ENCODE data around the gene KCNS1. TPM values are rescaled to one million over a fixed set of nuclear protein-coding genes. Genes with fewer than 3 reads are reported as not detected.

KCNS1 gene
- total RNA-seq, 1 donor, result not detected

DNA sequence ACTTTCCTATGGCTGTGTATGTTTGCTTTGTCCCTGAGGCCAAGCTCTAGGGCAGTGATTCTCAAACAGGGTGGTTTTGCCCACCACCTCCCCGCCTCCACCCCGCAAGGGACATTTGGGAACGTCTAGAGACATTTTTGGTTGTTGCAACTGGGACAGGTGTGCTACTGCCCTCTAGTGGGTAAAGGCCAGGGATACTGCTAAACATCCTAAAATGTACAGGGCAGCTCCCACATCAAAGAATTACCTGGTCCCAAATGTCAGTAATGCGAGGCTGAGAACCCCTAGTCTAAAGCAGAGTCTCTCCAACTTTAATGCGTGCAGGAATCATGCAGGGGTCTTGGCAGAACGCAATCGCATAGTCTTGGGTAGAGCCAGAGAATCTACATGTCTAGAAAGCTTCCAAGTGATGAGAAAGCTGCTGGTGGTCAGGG, 5.1 kb downstream of the KCNS1 start:
- H3K4me3 ChIP-seq (ENCODE audit: low read length), result no peak overlapping the region
- no peaks in the 10 kb centered on the region for H3K9me3 ChIP-seq (ENCODE audit: low read depth, low read length)
- H3K27me3 ChIP-seq (ENCODE audit: insufficient read depth, low read length), result peaks cover 37% of the 10 kb centered on the region
- peaks cover 19% of the 10 kb centered on the region for H3K4me1 ChIP-seq (ENCODE audit: insufficient read depth, low read length)

DNA sequence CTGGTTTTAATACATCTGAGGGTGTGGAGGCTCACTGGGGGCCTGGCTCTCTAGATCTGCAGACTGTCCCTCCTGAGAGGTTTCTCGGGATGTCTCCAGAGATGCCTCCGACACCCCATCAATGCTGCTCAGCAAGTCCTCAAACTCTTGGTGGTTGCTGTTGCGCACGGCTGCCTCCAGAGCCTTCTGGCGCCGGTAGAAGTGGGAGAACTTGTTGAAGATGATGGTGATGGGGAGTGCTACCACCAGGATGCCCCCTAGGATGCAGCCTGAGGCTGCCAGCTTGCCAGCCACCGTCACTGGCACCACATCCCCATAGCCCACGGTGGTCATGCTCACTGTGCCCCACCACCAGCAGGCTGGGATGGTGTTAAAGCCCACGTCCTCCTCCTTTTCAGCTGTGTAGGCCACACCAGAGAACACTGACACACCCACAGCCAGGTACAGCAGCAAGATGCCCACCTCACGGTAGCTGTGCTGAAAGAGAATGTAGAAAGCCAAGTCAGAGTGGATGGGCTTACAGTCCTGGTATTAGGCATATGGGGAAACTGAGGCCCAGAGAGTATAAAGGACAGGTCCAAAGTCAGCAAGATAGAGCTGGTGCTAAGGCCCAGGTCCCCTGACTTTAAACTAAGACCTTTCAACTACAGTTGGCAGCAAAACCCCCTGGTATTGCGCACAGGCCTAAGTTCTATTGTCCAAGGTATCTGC, 5.9 kb downstream of the KCNS1 start:
- no peak overlapping the region for H3K4me3 ChIP-seq (ENCODE audit: low read length)

DNA sequence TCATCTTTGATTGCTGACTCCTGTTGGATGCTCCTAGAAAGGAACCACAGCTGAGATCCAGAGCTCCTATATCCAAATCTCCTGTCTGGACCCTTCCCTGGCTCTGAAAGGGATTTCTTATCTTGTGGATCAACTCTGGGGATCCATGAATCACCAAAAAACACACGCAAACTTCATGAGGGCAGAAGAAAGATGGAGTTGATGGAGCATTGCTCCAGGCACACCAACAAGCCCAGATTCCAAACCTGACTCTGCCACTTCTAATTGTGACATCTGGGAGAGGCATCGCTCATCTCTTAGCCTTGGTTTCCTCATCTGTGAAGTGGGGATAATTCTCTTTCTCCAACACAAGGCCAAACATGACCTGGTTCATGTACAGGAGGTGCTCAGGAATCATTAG, 6.7 kb downstream of the KCNS1 start:
- H3K27me3 ChIP-seq (ENCODE audit: insufficient read depth, low read length), result peaks cover 21% of the 10 kb centered on the region
- H3K9me3 ChIP-seq (ENCODE audit: low read depth, low read length), result no peaks in the 10 kb centered on the region
- H3K4me3 ChIP-seq (ENCODE audit: low read length), result no peak overlapping the region
- H3K4me1 ChIP-seq (ENCODE audit: insufficient read depth, low read length), result peaks cover 15% of the 10 kb centered on the region

More for the DNA sequence above, 5.9 kb downstream of the KCNS1 start:
- Histone ChIP-seq H3K9me3 (ENCODE audit: low read depth, low read length) (no peaks in the 10 kb centered on the region), H3K27me3 (ENCODE audit: insufficient read depth, low read length) (peaks cover 29% of the 10 kb centered on the region), H3K4me1 (ENCODE audit: insufficient read depth, low read length) (peaks cover 15% of the 10 kb centered on the region)

DNA sequence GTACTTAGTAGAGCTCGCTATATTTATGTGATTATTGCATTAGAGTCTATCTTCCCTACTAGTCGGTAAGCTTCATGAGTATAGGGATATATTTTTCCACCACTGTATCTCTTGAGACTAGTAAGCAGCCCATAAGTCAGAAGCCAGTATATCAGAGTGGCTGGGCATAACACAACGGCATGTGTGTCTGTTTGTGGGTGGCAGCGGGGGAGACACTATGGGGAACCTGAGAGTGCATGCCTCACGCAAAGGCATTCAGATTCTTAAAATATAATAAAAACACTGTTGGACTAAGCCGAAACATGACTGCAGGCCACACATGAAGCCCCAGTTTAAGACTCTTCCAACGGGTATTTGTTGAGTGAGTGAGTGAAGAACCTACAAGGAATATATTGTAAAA, 8.0 kb downstream of the KCNS1 start:
- H3K4me1 ChIP-seq (ENCODE audit: insufficient read depth, low read length), result peaks cover 6% of the 10 kb centered on the region
- no peaks in the 10 kb centered on the region for H3K9me3 ChIP-seq (ENCODE audit: low read depth, low read length)
- H3K27me3 ChIP-seq (ENCODE audit: insufficient read depth, low read length), result peaks cover 10% of the 10 kb centered on the region
- no peak overlapping the region for H3K4me3 ChIP-seq (ENCODE audit: low read length)

DNA sequence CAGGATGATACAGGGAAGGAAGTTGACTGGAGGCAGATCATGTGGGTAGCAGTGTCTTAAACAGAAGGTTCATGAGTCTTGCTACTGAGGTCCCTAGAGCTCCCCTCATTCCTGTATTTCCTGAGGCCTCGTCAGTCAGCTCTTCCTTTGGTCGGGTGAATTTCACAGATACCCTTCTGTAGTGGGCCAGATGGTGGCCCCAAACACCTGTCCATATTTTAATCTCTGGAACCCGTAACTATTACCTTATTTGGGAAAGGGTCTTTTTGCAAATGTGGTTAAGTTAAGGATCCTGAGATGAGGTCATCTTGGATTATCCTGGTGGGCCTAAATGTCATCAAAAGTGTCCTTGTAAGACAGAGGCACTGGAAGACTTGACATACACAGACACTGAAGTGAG, 9.6 kb downstream of the KCNS1 start:
- H3K4me3 ChIP-seq (ENCODE audit: low read length), result no peak overlapping the region
- H3K4me1 ChIP-seq (ENCODE audit: insufficient read depth, low read length), result peaks cover 2% of the 10 kb centered on the region
- H3K9me3 ChIP-seq (ENCODE audit: low read depth, low read length), result no peaks in the 10 kb centered on the region
- no peaks in the 10 kb centered on the region for H3K27me3 ChIP-seq (ENCODE audit: insufficient read depth, low read length)

DNA sequence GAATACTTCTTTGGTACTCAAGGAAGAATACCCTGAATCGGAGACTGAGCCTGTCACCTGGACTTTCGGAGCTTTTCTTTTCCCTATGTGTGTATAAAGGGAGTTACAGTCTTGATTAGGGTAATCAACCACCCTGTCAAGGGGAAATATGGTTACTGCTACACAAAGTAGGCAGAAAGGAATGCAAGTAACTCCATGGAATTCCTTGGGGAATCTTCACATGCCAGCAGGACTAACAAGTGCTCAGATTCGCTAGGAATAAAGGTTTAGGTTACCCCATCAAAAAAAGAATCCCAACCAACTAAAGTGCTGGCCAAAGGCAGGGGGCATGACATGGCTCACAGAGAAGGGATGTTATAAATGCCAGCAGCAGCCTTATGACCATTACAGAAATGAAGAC, 10.4 kb downstream of the KCNS1 start:
- no peaks in the 10 kb centered on the region for H3K27me3 ChIP-seq (ENCODE audit: insufficient read depth, low read length)
- H3K4me1 ChIP-seq (ENCODE audit: insufficient read depth, low read length), result peaks cover 2% of the 10 kb centered on the region

DNA sequence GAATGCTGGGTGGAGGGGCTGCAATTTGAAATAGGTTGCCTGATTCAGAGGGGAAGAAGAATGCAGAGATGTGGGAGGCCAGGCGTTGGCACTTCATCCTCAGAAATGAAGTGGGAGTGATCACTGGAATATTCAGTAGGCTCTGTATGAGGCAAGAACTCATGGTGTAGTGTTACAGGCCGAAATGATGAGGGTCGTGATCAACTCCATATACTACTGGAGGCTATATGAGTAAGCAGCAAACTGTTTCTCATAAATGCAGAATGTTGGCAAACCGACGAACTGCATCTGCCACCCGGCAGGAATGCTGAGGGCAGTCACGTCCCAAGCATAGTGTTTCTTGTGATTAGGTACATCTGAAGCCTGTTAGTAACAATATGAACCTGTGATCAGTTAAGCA, 12.7 kb downstream of the KCNS1 start:
- Histone ChIP-seq H3K9me3 (ENCODE audit: low read depth, low read length) (no peaks in the 10 kb centered on the region), H3K4me1 (ENCODE audit: insufficient read depth, low read length) (peaks cover 2% of the 10 kb centered on the region), H3K4me3 (ENCODE audit: low read length) (no peak overlapping the region), H3K27me3 (ENCODE audit: insufficient read depth, low read length) (no peaks in the 10 kb centered on the region)

More for the DNA sequence above, 10.4 kb downstream of the KCNS1 start:
- Histone ChIP-seq H3K9me3 (ENCODE audit: low read depth, low read length) (no peaks in the 10 kb centered on the region), H3K4me3 (ENCODE audit: low read length) (no peak overlapping the region)

DNA sequence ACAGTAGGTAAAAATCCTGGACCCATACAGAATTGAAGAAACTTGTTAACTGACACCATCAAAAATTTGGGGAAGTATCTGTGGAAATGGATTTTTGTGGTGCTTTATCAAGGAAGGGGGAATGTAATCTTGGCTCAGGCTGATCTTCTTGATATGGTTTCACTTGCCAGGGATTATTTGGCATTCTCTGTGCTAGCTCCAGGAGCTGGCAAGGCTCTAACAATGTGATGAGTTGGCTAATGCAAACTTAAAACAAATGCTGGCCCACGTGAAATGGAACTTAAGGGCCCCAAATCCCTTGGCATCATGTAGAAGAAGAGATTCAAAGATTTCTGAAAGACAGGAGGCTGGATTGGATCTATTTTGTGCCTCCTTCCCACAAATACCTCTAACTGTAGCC, 13.1 kb downstream of the KCNS1 start:
- Histone ChIP-seq H3K27me3 (ENCODE audit: insufficient read depth, low read length) (no peaks in the 10 kb centered on the region), H3K4me3 (ENCODE audit: low read length) (no peak overlapping the region), H3K4me1 (ENCODE audit: insufficient read depth, low read length) (peaks cover 2% of the 10 kb centered on the region), H3K9me3 (ENCODE audit: low read depth, low read length) (no peaks in the 10 kb centered on the region)

DNA sequence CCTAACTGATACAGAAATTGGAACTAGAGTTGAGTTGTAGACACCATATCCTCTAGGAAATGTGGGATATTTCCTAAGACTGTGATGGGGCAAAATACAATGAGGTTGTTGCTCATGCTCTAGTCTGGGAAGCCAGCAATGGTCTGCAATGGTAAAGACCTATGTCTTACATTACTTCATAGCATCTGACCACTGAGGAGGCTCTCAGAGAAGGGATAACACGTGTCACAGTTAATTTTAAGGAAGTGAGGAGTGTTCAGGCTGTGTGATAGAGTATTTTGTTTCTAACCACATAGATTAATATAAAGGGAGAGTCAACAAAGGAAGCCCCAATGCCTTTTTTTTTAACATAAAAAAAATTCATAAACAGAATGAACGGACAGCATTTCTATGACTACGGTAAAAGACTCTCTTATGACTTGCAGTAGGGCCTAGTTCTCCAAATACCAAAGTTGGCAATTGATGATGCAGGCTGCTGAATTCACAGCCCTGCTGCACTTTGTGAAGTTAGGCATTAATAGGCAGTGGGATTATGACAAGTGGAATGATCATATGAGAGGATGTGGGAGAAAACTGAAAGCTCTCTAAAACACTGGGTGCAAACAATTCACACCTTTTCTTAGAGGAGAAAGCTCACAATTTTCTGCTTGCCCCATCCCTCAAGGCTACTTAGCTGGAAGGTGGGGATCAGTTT, 13.7 kb downstream of the KCNS1 start:
- no peaks in the 10 kb centered on the region for H3K27me3 ChIP-seq (ENCODE audit: insufficient read depth, low read length)

DNA sequence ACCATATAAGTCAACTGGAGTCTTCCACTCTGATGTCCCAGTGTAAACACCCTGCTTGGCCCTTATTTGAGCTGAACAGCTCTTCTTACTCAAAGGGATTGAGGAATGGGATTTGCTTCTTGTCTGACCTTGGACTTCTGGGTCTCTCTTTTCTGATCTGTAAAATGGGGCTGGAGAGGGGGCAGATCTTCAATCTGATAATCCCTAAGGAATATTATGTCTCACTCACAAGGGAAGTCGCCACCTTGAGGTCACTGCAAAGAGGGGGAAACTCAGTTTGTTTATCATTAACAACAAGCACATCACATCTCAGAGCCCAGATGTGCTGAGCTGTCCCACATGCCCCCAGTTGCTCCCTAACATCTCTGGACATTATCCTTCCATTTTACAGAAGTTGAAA, 15.1 kb downstream of the KCNS1 start:
- H3K9me3 ChIP-seq (ENCODE audit: low read depth, low read length), result no peaks in the 10 kb centered on the region
- no peaks in the 10 kb centered on the region for H3K27me3 ChIP-seq (ENCODE audit: insufficient read depth, low read length)
- no peak overlapping the region for H3K4me3 ChIP-seq (ENCODE audit: low read length)
- H3K4me1 ChIP-seq (ENCODE audit: insufficient read depth, low read length), result peaks cover 2% of the 10 kb centered on the region

More for the DNA sequence above, 13.7 kb downstream of the KCNS1 start:
- Histone ChIP-seq H3K4me3 (ENCODE audit: low read length) (no peak overlapping the region), H3K9me3 (ENCODE audit: low read depth, low read length) (no peaks in the 10 kb centered on the region), H3K4me1 (ENCODE audit: insufficient read depth, low read length) (peaks cover 2% of the 10 kb centered on the region)

DNA sequence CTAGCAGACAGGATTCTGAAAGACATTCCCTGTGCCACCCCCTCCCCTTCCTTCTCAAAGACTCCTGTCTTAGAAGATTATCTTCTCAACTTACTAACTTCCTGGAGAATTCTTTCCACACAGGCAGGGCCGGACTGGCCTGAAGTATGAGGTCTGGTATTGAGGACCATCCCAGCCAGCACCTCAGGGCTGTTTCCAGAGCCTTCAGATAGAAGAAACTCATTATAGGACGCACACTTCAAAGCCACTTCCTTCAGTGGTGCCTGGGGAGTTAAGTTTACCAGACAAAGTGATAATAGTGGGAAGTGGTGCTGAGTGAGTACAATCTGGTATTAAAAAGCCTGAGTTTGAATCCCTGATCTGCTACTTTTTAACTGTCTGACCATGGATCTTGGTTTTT, 15.6 kb downstream of the KCNS1 start:
- H3K4me1 ChIP-seq (ENCODE audit: insufficient read depth, low read length), result peaks cover 2% of the 10 kb centered on the region
- H3K9me3 ChIP-seq (ENCODE audit: low read depth, low read length), result no peaks in the 10 kb centered on the region
- H3K27me3 ChIP-seq (ENCODE audit: insufficient read depth, low read length), result no peaks in the 10 kb centered on the region

DNA sequence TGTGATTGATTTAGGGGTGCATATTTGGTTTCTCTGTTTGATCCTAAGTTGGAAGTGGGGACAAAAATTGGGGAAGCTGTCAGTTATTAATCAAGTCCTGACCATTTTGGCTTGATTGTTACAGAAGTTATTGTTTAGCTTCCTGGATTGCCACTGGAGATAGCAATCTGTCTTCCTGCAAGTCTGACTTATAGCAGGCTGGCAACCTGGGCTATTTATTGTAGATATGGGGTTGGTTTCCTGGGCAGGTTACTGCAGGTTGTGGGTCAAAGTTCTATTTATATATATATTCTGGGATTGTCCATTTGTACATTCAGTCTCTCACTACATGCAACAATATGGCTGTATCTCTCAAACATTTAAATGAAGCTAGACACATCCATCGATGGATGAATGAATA, 17.8 kb downstream of the KCNS1 start:
- Histone ChIP-seq H3K27me3 (ENCODE audit: insufficient read depth, low read length) (no peaks in the 10 kb centered on the region), H3K9me3 (ENCODE audit: low read depth, low read length) (no peaks in the 10 kb centered on the region), H3K4me3 (ENCODE audit: low read length) (no peak overlapping the region), H3K4me1 (ENCODE audit: insufficient read depth, low read length) (peaks cover 2% of the 10 kb centered on the region)

More for the DNA sequence above, 15.6 kb downstream of the KCNS1 start:
- H3K4me3 ChIP-seq (ENCODE audit: low read length), result no peak overlapping the region

DNA sequence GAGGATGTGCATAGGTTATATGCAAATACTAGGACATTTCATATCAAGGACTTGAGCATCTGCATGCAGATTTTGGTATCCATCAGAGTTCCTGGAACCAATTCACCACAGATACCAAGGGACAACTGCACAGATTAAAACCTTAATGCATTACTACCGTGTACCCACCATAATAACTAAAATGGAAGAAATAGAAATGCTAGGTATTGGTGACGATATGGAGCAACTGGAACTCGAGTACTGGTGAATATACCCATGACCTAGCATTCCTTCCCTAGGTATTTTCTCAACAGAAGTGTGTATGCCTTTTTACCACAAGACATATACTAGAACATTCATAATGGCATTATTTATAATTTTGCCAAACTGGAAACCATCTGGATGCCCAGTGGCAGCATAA, 18.5 kb downstream of the KCNS1 start:
- Histone ChIP-seq H3K9me3 (ENCODE audit: low read depth, low read length) (no peaks in the 10 kb centered on the region), H3K27me3 (ENCODE audit: insufficient read depth, low read length) (no peaks in the 10 kb centered on the region), H3K4me1 (ENCODE audit: insufficient read depth, low read length) (peaks cover under 1% of the 10 kb centered on the region), H3K4me3 (ENCODE audit: low read length) (no peak overlapping the region)

DNA sequence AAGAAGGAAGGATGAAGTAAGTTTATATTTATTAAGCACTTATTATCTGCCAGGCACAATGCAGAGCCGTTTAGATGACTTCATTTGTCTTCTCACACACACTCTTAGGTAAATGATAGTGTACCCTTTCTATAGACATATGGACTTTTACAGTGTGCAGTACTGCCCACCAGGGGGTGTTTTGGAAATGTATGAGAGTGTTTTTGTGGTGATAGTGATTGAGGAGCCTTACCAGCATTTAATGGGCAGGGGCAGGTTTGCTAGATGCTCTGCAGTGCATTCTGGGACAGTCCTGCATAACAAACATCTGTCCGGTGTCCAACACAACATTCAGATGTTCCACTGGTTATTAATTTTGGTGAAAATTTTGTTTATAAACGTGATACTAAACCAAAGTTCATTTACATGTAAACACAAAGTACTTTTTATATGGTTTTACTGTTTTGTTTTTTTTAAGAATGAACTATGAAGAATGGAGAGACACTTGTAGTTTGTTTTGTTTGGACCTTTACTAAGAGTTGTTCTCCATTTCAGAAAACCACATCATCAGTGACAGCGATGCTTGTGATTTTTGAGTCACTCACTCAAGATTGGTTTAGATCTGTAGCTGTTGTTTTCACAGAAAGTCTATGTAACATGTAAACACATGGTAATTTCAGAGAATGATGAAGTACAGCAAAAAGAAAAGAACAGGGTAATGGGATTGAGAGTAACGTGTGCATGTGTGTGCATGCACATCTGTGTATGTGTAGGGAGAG, 19.9 kb downstream of the KCNS1 start:
- no peak overlapping the region for H3K4me3 ChIP-seq (ENCODE audit: low read length)
- H3K4me1 ChIP-seq (ENCODE audit: insufficient read depth, low read length), result no peaks in the 10 kb centered on the region
- H3K9me3 ChIP-seq (ENCODE audit: low read depth, low read length), result no peaks in the 10 kb centered on the region
- H3K27me3 ChIP-seq (ENCODE audit: insufficient read depth, low read length), result no peaks in the 10 kb centered on the region

DNA sequence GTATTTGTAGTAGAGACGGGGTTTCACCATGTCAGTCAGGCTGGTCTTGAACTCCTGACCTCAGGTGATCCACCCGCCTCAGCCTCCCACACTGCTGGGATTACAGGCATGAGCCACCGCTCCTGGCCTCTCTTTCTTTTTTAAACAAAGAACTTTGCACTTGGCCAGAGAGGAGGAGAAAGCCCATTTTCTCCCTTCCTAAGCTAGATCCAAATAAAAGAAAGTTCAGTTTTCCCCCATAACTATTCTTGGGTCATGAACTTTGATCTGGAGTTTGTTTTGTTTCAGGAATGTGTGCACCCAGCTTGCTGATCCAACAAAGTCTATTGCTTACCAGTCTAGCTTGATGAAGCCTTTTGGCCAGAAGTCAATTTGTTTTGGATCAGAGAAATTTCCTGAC, 23.4 kb downstream of the KCNS1 start:
- H3K27me3 ChIP-seq (ENCODE audit: insufficient read depth, low read length), result no peaks in the 10 kb centered on the region
- no peak overlapping the region for H3K4me3 ChIP-seq (ENCODE audit: low read length)
- no peaks in the 10 kb centered on the region for H3K4me1 ChIP-seq (ENCODE audit: insufficient read depth, low read length)
- no peaks in the 10 kb centered on the region for H3K9me3 ChIP-seq (ENCODE audit: low read depth, low read length)

Measured in mononuclear cell (primary cell).